ENCODE measurements around the gene SLC34A2.

The SLC34A2 gene

DNA sequence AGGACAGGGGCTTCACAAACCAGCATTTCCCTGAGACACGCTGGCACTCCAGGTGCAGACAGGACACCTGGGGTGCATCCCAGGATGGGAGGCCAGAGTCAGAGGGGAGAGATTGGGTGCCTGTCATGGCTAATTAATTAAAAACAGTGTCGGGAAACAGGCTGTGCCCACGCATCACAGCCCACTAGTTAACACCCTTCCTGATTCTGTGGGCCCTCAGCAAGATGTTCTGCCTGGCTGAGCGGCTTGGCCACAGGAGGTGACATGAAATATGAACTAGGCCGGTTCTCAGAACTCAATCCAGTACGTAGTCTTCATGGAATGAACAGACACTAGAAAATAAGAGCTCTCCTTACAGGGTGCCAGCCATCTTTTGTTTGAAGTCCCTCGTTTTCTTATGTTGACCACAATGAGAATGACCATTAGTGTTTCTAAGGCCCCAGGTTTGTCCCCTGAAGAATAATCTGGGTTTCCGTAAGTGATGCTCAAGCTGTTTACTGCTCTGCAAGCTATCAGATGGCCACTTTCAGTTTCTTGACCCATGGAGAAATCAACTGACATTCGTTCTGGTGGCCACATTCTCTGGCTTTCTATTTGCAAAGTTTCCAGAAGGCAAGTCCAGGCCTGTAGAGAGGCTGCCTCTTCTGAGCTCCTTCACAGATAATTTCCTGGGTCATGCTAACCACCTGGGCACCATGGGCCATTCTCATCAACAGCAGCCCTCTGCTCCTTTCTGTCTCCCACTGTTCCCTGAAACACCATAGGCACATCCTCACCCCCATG, 72.3 kb downstream of the SLC34A2 start:
- no peak for DNase-seq (ENCODE audit: low read depth in 3 of 3)

All from stimulated activated CD4-positive, alpha-beta T cell treated with anti-CD3 and anti-CD28 coated beads, TNF-alpha, amount 100 ng/mL, for 4 hours (primary cell).